ENCODE measurements around the gene PIAS4. TPM values are rescaled to one million over a fixed set of nuclear protein-coding genes. Genes with fewer than 3 reads are reported as not detected.

PIAS4 gene
- total RNA-seq, 2 donors from 2014 or later = 10.9 to 11.4 TPM

DNA sequence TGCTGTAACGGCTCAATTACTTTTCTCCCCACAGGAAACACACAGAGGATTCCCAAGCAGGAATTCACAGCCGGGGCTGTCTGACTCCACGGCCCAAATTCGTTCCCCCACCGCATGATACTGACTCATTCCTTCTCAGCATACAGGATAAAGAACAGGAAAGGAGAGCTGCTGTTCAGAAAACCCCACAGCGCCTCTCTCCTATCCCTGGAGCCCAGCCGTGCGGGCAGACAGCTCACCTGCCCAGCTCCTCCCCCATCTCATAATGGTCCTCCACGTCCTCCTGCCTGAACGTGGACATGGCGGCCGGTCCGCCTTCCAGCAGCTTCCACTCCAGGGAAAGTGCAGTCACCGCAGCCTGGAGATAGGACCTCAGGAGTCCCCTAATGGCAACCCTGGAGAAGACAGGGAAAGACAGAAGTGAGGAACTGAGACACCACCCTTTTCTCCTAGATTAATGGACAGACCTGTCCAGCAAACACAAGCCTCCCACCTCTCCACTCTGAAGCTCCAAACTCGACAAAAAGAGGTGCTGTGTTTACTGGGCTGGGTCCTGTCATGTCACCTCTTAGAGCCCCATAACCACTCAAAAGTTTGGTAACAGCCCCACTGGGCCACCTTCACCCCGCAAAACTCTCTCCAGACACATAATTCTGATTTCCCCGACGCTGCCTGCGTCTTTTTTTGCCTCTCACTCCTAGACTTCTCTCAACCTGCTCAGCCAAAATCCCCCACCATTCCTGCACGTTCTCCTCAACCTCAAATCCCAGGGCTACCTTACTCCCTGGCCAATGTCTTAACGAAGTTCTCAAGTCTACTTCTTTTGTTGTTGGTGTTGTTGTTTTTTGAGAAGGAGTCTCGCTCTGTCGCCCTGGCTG lies 37.9 kb upstream of the PIAS4 start:
- TF ChIP-seq, protein P1, sequence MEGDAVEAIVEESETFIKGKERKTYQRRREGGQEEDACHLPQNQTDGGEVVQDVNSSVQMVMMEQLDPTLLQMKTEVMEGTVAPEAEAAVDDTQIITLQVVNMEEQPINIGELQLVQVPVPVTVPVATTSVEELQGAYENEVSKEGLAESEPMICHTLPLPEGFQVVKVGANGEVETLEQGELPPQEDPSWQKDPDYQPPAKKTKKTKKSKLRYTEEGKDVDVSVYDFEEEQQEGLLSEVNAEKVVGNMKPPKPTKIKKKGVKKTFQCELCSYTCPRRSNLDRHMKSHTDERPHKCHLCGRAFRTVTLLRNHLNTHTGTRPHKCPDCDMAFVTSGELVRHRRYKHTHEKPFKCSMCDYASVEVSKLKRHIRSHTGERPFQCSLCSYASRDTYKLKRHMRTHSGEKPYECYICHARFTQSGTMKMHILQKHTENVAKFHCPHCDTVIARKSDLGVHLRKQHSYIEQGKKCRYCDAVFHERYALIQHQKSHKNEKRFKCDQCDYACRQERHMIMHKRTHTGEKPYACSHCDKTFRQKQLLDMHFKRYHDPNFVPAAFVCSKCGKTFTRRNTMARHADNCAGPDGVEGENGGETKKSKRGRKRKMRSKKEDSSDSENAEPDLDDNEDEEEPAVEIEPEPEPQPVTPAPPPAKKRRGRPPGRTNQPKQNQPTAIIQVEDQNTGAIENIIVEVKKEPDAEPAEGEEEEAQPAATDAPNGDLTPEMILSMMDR (IDR thresholded peaks at IDR 0.05) = peak in 1 of 2 donors; percentile 23
- no peak for DNase-seq (ENCODE audit: low spot score)
- peaks cover 0 to 59% of the 10 kb centered on the region in 2 donors for H3K4me1 ChIP-seq

DNA sequence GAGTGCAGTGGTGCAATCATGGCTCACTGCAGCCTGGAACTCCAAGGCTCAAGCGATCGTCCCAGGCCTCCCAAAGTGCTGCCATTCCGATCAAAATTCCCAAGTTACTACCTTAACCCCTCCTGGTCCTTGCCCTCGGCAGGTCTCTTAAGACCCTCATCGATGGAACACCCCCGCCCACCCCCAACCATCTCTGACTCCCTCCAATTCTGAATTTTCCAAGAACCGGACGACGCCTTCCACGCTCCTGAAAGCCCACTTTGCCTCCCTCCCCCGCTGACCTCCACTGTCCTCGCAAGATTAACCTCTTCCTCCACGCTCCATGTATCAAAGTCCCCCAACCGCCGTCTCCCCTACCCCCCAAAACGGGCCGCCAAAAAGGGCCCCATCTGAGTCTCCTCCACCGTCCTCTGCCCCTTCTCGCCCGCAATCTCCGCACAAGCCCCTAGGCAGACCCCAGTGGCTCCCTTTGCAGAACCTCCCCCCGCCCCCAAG lies 37.2 kb upstream of the PIAS4 start:
- TF ChIP-seq, protein P1 (IDR thresholded peaks at IDR 0.05) = no peak
- no peaks in the 10 kb centered on the region for H3K9me3 ChIP-seq
- H3K36me3 ChIP-seq = peaks cover 40% of the 10 kb centered on the region
- H3K27me3 ChIP-seq = no peaks in the 10 kb centered on the region
- H3K4me3 ChIP-seq = peak overlapping the region; percentile 95 to 99
- peak overlapping the region; percentile 99 to 100 for H3K27ac ChIP-seq
- DNase-seq (ENCODE audit: low spot score) = no peak
- H3K4me1 ChIP-seq = peaks cover 0 to 54% of the 10 kb centered on the region in 2 donors

More for the DNA sequence above, 37.9 kb upstream of the PIAS4 start:
- peaks cover 42% of the 10 kb centered on the region for H3K36me3 ChIP-seq
- peak overlapping the region; percentile 99 to 100 for H3K27ac ChIP-seq
- peak overlapping the region; percentile 95 to 99 for H3K4me3 ChIP-seq
- no peaks in the 10 kb centered on the region for H3K9me3 ChIP-seq
- H3K27me3 ChIP-seq = no peaks in the 10 kb centered on the region

DNA sequence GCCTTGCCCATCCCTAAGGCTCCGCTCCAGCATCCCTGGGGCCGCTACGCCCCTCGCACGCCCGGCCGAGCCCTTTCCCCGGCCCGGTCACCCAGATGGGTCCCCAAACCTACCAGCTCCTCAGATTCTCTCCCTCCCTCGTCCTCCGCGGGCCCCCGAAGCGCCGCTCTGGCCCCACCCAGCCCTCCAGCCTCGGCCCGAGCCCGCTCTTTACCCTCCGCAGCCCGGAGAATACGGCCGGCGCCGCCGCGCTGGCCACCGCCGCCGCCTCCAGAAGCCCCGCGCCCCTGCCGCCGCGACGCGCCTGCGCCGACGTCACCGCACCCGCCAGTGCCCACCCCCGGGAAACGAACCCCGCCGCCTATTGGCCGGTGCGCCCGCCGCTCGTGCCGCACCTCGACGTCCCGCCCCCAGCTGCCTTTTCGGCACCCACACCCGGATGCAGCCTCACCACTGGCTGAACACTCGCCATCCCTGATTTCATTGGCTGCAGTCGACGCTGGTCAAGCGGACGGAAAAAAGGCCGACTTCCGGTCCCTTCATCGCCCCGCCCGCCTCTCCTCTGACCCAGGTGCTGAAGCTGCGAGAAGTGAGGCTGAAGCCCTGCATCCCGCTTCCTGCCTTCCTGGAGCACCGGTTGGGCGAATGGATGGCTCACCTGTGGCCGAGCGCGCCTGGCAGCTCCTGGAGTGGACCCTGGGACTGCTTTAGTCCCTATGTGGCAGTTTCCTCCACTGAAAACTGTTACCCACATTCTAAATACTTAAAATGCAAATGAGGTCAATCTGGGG lies 36.5 kb upstream of the PIAS4 start, which contains the start of gene DAPK3:
Gene DAPK3, minus strand, starts transcription at position 292 of the 791 bp plus-strand sequence. CDS start 1,364 bp downstream, outside the sequence.
- TF ChIP-seq, protein P1 (IDR thresholded peaks at IDR 0.05) = peak in 1 of 2 donors; percentile 18
- peaks cover 40% of the 10 kb centered on the region for H3K36me3 ChIP-seq
- peak within 1 kb of the TSS; percentile 99 to 100 for H3K27ac ChIP-seq
- peak within 1 kb of the TSS; percentile 95 to 99 for H3K4me3 ChIP-seq
- DNase-seq (ENCODE audit: low spot score) = peak; percentile 99
- H3K27me3 ChIP-seq = no peaks in the 10 kb centered on the region
- H3K4me1 ChIP-seq = peaks cover 0 to 48% of the 10 kb centered on the region in 2 donors
- no peaks in the 10 kb centered on the region for H3K9me3 ChIP-seq

DNA sequence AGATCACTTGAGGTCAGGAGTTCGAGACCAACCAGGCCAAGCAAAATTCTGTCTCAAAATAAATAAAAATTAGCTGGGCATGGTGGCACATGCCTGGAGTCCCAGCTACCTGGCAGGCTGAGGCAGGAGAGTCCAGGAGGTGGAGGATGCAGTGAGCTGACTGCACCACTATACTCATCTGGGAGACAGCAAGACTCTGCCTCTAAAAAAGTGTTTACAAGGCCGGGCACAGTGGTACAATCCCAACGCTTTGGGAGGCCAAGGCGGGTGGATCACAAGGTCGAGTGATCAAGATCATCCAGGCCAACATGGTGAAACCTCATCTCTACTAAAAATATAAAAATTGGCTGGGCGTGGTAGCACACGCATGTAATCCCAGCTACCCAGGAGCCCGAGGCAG lies 32.4 kb upstream of the PIAS4 start:
- H3K27me3 ChIP-seq = no peaks in the 10 kb centered on the region
- no peak for DNase-seq (ENCODE audit: low spot score)
- peaks cover 53% of the 10 kb centered on the region for H3K36me3 ChIP-seq
- no peak overlapping the region for H3K27ac ChIP-seq
- peaks cover 0 to 6% of the 10 kb centered on the region in 2 donors for H3K4me1 ChIP-seq
- no peaks in the 10 kb centered on the region for H3K9me3 ChIP-seq
- TF ChIP-seq, protein P1 (IDR thresholded peaks at IDR 0.05) = no peak
- no peak overlapping the region for H3K4me3 ChIP-seq

DNA sequence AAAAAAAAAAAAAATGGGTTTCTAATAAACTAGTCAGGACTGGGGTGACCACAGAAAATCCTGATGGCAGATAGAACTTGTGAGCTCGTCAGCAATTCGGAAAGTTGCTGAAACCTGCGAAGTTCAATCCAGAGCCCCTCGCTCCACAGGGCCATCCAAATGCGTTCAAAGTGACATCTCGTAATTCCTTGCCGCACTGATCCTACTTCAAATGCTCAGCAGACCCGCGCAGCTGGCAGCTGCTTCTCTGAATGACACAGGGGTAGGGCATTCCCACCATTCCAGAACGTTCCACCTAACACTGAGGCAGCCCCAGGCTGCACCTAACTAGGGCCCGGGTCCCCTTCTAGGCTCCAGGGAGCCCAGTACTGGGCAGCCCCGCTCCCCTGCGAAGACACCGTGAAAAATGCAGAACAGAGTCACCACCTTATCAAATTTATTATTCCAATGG lies 31.9 kb upstream of the PIAS4 start:
- TF ChIP-seq, protein P1 (IDR thresholded peaks at IDR 0.05) = no peak
- H3K4me1 ChIP-seq = peaks cover 0 to 5% of the 10 kb centered on the region in 2 donors
- peaks cover 58% of the 10 kb centered on the region for H3K36me3 ChIP-seq
- no peak for DNase-seq (ENCODE audit: low spot score)
- no peak overlapping the region for H3K27ac ChIP-seq
- H3K9me3 ChIP-seq = no peaks in the 10 kb centered on the region
- no peak overlapping the region for H3K4me3 ChIP-seq
- H3K27me3 ChIP-seq = no peaks in the 10 kb centered on the region

Measured in right atrium auricular region (tissue), 2 donors.